Fibroblast of skin of scalp (primary cell): ENCODE measurements around the gene TFF2. TPM values are rescaled to one million over a fixed set of nuclear protein-coding genes. Genes with fewer than 3 reads are reported as not detected.

Experiments
- DNase-seq: peaks from one replicate; pipeline ENCODE4 v3.0.0-alpha.2; 2013
- polyA plus RNA-seq, 2 experiments: library from polyadenylated mRNA; unstranded; fragments of 120-200 nt; gene quantifications; one replicate each; pipeline ENCODE4 v1.2.1, GENCODE V29; 2013; ENCODE audit not compliant: insufficient read length in 2 of 2

The TFF2 gene, protein sequence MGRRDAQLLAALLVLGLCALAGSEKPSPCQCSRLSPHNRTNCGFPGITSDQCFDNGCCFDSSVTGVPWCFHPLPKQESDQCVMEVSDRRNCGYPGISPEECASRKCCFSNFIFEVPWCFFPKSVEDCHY
- polyA plus RNA-seq (2013, experiment 1 of 2; ENCODE audit: insufficient read length) = not detected
- polyA plus RNA-seq (2013, experiment 2 of 2; ENCODE audit: insufficient read length) = not detected

DNA sequence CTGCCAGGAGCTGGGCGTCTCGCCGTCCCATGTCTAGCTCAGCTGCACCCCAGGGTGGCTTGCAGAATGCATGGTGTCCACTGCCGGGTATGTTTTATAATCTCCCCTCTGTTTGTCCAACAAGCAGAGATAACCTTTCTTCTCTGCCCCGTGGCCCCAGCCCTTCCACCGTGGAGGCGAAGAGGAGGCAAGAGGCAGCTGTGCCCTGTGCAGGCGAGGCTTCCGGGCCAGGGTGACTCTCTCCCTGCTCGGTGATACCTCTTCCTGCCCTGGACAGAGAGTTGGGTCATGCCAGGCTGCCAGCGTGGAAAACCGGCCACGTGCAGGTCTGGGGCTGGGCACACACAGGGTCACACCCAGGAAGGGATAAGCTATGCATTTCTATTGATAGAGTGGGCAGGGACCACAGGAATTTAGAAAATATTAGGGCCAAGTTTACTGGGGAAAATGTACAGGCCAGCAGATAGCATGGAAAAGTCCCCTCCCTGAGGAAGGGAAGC lies at the start of gene TFF2:
Gene TFF2, minus strand, starts transcription at position 68 of the 500 bp plus-strand sequence. Its CDS starts 37 bp downstream, at position 31.
- no peak for DNase-seq

DNA sequence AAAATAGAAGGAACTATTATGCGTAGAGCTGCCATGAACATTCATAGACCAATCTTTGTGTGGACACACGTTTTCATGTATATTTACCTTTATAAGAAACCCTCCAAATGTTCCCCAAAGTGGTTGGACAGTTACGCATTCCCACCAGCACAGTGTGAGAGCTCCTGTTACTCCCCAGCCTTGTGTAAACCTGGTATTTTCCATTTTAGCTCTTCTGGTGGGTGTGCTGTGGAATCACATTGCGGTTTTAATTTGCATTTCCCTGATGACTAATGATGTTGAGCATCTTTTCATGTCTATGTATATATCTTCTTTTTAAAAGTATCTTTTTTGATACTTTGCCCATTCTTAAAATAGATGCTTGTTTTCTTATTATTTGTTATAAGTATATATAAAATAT lies 49.7 kb upstream of the TFF2 start:
- DNase-seq = peak; percentile 40

DNA sequence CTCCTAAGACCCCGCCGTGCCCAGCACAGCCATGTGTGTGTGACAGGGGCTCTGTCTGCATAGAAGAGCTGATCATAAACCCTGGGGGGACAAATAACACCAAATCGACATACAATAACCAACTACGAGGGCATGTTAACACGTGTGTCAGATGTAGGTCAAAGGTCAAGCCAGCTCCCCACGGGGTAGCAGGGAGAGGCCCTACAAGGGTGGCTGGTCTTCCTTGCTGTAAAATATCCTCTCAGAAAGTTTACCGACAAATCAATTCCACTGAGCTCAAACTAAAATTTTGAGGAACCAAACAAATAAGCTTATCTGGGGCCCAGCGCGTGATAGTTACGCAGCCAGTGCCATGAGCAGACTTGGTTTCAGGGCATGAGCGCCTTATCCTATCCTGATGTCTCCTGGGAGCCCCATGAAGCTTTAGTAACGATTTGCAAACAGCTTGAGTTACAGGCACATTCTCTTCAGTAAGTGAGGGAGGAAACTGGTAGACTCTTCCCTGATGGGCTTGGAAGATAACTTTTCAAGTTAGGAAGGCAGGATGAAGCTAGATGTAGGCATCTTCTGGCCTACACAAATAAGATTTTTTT lies 47.7 kb upstream of the TFF2 start:
- no peak for DNase-seq

DNA sequence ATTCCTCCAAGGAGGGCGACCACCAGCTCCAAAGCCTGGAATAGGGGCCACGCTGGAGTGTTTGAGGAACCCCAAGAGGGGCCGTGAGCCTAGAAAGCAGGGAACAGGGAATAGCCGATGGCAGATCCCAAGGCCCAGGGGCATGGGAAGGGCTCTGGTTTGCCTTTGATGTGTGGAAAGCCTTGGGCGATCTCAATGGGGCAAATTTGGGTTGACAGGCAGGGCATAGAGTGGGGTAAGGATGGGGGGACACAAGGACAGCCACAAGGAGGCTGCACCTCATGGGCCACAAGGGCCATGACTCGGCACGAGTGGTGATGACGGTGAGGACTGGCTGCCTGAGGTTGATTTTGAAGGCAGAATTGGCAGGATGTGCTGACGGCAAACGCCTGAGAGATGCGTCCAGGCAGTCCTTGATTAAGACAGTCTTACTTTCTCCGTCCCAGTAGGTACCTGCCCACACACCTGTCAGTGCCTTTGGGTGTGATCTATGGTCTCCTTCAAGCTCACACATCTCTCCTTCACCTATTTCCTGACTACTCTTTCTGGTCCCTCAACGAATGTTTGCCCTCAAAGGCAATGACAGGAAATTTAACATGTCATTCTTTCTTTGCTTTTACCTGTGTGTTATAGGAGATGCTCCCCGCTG lies 47.1 kb upstream of the TFF2 start:
- DNase-seq = no peak

DNA sequence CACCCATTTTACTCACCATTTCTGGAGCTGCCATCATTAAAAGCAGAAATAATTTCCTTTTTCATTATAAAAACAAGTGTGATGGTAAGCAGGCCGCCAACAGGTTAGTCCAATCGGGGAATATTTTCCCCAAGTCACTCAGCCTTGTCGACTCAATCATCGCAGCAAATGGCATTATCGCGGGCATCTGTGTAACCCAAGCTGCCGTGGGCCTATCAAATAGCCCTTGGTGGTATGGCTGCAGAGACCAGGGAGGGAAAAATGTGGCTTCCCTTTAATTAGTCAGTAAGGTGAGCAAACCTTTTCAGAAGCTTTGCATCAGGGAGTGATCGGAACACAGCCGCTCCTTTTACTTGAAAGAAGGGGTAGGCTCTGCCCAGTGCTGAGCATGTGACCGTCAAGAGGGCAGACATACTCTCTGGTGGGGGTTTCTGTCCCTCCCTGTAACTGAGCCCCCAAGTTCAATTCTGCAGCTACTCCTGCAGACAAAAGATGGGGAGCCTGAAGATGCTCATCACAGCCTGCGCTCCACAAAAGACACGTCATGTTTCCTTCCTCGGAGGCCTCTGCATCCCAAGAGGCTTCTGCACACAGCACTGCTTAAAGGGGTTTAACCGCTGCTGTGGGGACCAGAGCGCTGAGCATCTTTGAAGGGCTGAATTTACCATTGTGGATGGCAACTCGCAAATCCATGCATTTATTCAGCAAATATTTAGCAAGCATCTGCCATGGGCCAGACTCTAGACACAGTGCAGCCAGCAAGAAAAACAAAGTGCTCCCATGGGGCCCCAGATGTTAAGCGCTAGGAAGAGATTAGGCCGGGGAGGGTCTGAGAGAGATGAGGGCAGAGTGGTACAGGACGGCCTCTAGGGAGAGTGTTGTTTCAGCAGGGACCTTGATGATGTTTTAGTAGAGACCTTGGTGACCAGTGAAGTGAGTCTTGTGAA lies 46.3 kb upstream of the TFF2 start:
- DNase-seq = no peak

DNA sequence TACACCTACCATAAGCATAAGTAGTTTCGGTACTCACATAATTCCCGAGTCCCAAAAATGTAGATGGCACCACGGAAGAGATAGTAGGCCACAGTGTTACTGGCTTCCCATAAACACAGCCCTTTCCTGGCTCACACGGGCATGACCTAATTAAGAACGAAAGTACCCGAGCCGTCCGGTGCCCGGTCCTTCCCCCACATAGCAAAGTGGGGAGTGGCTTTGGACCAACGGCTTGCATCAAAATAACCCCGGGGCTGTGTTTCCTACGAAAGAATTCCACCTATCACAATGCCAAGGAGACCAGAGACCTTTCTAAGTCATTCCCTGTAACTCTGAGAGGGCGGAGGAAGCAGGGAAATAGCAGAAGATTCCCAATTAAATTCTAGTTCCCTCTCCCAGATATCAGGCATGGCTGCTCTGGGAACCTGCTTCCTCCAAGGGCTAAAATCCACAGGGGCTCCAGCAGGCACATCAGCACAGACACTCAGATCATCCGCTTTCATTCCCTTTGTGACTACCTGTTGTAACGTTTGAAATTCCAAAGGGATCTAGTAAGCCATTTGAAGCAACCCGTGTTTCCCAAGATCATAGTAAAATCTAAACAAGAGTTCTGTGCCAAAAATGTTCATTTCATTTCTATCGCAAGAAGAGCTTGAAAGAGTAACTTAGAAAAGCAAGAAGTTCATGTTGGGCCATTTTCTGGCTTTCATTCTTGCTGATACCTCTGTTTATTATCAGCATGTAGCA lies 45.3 kb upstream of the TFF2 start, which contains the start of gene TMPRSS3:
Gene TMPRSS3, minus strand, starts transcription at position 148 of the 747 bp plus-strand sequence. CDS start 635 bp downstream, outside the sequence.
- DNase-seq = no peak

DNA sequence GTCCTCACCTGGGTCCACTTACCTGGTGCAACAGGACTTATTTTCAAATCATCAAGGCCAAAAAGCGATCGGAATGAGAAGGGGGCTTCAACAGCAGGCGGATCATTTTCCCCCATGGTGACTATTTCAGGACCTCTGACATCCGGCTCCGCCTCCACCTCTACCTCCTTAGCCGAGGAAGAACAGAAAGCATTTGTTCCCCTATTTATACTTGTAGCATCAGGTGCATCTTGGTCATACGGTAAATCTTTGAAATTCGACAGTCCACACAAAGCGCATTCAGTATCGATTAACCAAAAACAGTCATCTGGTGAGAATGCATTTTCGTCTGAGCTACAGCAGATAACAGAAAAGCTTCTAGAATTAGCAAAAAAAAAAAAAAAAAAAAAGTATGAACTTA lies 44.5 kb upstream of the TFF2 start:
- DNase-seq = no peak

DNA sequence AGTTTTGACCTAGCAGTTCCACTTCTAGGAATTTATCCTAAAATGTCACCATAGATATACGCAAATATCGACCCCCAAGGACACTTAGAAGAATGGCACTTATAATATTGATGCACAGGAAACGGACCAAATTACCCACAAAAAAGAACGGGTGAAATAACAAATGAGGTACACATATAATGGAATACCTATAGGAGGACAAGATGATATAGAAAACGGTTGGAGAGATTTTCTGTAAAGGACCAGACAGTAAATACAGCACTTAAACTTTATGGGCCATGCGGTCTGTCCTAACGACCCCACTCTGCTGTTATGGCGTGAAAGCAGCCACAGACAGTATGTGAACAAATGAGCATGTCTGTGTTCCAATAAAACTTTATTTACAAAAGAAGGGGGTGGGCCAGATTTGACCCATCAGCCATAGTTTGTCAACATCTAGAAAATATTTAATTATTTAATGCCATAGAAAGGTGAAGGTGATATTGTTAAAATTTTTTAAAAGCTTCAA lies 42.7 kb upstream of the TFF2 start:
- no peak for DNase-seq

DNA sequence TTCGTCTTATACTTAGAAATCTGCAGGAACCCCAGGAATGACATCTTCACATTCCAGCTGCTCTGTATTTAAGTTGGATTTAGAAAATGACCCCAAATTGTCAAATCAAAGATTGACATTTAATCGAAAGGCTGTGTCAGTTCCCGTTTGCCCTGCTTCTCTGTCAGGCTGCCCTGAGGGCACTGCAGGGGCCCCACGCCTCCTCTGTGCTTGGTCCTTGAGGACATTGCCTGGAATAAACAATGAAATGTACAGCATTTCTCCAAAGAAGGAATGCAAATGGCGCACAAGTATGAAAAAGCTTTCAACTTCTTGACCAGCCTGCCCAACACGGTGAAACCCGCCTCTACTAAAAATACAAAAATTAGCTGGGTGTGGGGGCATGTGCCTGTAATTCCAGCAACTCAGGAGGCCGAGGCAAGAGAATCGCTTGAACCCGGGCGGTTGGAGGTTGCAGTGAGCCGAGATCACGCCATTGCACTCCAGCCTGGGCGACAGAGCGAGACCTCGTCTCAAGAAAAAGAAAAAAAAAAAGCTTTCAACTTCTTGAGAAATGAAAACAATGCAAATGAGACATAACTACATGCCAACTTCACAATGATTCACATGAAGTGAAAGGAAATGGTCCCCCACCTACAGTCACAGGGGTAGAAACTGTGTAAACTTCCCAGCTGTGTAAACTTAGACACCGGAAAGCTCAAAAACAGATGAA lies 42.1 kb upstream of the TFF2 start:
- DNase-seq = no peak

DNA sequence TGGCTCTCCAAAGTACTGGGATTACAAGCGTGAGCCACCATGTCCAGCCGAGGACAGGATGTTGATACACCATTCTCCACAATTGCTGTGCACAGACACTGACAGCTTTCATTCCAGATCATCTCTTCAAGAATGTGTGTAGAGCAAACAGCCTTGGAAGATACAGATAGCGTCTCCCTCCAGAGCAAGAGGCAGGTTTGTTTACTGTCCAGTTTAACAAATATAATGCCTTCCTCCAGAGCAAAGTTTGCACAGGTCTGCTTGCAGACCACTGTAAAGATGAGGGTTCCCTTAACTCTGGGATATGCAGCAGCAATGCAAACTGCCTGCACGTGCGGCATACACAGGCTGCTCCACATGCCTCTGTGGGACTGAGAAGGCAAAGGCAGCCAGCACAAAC lies 40.5 kb upstream of the TFF2 start:
- no peak for DNase-seq

DNA sequence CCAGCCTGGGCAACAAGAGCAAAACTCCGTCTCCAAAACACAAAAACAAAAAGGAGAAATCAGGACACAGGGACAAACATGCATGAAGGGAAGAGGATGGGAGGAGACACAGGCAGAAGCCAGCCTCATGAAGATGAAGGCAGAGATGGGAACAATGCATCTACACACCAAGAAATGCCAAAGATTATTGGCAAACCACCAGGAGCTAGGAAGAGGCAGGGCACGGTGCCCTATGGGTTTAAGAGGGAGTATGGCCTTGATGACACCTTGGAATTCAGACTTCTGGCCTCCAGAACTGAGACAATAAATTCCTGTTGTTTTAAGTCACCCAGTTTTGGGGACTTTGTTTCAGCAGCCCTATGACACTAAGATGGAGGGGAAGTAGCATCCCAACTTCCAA lies 39.9 kb upstream of the TFF2 start:
- DNase-seq = no peak

DNA sequence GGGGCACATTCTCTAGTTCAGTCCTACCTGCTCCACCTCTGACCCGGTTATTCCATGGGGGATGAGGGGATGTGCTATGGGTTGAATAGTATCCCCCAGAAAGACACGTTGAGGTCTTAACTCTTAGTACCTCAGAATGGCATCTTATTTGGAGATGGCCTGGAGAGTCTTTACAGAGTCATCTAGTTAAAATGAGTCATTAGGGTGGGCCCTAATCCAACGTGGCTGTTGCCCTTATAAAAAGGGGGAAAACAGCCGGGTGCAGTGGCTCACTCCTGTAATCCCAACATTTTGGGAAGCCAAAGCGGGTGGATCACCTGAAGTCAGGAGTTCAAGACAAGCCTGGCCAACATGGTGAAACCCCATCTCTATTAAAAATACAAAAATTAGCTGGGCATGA lies 39.4 kb upstream of the TFF2 start:
- no peak for DNase-seq

DNA sequence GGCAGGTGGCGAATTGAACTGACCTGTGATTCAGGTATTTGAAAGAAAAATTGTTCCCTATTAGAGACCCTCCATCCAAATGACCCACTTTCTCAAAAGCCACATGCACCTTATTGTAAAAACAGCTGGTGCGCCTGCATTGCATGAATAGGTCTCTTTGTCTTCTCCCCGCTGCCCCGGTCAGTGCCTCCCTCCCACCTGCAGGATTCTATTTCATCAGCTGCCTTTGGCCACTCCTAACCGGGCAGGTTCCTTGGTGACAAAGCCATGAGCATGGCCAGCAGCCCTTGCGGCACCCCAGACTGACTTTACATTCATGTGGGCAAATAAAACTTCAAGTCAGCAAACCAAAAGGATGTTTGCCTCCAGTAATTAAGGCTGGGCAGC lies 38.6 kb upstream of the TFF2 start:
- DNase-seq = no peak

DNA sequence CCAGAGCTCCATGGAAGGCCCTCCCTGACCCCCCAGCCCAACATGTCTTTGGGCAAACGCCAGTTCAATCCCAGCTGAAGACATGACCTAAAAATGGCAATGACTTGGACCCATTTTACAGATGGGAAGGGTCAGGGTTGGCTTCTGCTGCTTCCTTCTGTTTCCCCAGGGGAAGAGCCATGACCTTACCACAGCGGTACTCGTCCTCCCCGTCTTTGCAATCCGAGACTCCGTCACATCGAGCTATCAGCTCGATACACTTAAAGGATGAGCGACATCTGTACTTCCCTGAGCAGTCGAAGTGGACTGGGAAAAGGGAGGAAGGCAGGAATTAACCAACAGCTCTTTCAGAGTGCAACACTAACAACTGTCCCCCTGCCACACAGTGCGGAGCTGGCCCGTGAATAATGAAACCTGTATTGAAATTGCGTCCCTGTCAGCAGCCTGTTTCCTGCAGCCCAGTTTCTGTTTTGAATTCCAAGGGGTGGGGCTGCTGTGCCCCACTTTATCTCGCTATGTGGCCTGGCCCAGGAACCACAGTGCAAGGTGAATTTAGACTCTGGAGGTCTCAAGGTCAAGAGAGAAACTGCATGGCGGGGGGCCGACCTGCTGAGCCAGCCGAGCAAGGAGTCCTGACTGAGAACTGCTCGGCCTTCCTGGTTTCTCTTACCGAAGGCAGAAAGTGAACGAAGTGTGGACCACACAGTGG lies 38.1 kb upstream of the TFF2 start:
- DNase-seq = no peak

DNA sequence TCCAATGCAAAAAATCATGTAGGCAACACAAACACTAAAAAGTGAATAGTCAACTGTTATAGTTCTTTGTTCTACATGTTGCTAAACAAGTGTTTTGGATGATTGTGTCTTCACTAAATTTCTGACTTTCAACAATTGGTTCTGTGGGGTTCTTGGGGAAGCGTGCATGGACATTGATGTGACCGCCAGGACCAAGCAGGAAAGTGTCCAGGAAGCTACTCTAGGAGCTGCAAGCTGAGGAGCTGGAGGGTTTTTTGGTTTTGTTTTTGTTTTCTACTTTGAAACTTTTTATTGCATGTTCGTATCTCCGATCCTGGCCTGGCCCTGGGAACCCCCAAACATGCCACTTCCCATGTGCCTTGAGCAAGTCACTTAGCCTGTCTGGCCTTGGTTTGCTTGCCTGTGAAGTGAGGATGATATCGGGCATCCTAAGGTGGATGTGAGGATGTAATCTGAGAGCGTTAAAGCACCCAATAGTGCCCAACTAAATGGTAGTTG lies 37.1 kb upstream of the TFF2 start:
- no peak for DNase-seq

DNA sequence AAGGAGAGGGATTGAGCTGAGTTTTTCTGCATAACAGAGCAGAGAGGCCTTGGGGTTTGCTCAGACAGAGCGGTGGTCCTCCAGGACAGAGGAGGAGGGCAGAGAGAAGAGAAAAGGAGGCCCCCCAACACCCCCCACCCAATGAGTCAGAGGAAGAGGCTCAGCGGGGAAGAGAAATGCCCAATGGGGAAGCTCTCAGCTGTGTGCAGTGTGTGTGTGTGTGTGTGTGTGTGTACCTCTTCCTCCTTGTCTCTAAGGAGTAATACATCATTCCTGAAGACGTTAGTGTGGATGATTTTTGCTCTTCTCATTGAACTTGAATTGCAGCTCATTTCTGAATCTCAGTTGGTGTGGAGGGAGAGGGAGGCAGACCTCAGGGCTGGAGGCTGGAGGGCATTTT lies 36.4 kb upstream of the TFF2 start:
- no peak for DNase-seq

DNA sequence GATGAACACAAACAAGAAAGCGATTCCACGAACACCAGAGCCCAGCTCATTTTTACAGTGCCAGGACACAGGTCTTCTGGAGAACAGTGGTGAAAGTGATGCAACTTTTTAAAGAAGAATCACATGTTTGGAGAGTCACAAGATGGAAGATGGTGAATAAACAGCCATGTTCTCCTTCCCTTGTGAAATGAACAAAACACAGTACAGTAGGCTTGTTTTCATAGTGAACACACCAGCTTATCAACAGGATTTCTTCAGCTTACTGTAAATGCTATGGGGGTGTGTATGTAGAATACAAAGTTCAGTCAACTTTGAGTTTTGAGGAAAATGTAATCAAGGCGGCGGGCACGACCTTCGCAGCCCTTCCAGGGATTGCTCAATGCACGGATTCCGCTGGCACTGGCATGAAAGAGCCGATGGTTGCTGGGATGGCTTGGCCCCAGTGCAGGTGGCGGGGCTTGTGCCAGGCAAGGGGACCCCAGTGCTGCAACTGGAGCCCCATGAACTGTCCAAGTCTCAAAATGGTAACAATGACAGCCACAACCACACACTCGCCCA lies 35.3 kb upstream of the TFF2 start:
- DNase-seq = no peak

DNA sequence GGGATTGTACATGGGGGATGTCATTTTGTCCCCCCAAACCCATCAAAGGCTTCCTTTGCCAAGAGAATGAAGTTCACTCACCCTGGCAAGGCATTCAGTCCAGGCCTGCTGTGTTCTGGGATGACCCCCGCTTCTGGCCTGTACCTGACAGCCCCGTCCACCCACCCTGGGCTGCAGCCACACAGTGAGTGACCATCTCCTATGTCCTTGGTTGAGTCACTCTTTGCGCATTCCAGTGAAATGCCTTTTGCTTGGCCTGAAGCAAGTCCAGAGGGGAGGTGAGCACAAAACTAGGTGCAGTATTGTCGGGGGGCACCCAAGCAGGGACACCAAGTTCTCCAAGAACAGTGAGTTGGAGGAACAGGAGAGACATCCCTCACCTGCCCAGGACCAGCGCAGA lies 34.8 kb upstream of the TFF2 start:
- DNase-seq = no peak

DNA sequence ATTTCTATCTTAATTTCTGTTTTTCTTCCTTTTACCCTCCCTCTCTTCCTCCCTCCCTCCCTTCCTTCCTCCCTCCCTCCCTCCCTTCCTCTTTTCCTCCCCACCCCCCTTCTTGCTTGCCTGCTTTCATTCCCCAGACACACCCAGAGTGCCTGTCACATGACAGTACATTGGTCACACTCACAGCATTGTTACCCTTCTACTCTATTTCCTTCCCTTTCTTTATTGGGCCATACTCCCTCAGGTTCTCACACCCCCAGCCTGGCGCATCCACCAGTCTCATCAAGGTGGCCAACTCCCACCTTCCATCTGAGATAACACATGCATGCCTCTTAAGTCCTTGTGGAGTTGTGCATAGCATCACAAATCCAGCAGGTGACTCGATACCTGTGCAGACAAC lies 34.2 kb upstream of the TFF2 start:
- DNase-seq = no peak
